AG04450 (cell line): ENCODE results near the gene RIBC2. TPM values are rescaled to one million over a fixed set of nuclear protein-coding genes. Genes with fewer than 3 reads are reported as not detected.

Experiments
- CTCF ChIA-PET: fragments of 300-600, 350-600 bp; formaldehyde crosslinking; extraction: SDS; loops from one replicate; lab custom pipeline; 2022; ENCODE audit warnings: antibody characterized with exemption, inconsistent platforms; lab: Charles Lee
- POLR2A ChIA-PET: fragments of 350-600 bp; formaldehyde crosslinking; extraction: SDS; loops from one replicate; lab custom pipeline; 2021; ENCODE audit warnings: antibody characterized with exemption, inconsistent platforms; lab: Yijun Ruan, JAX
- DNase-seq: peaks from one replicate; pipeline ENCODE4 v3.0.0-alpha.2; 2011; ENCODE audit warnings: low read depth, low spot score
- H3K27ac ChIP-seq: one replicate; pipeline ENCODE4 v1.5.1; 2012; ENCODE audit warnings: low read depth, low read length, control low read depth
- H3K27me3 ChIP-seq: one replicate; pipeline ENCODE4 v1.6.0; 2012; ENCODE audit warnings: low read length; ENCODE audit not compliant: control insufficient read depth, insufficient read depth
- H3K4me3 ChIP-seq: 2 replicates; pipeline ENCODE4 v1.5.1; 2011; ENCODE audit warnings: mild to moderate bottlenecking, low read depth, low read length, control low read depth
- H3K9me3 ChIP-seq: 2 replicates; pipeline ENCODE4 v1.5.1; 2012; ENCODE audit warnings: low read length; ENCODE audit not compliant: control insufficient read depth, insufficient read depth
- polyA plus RNA-seq: library from polyadenylated mRNA; depleted of rRNA; stranded (reverse); fragments of >200 nt; gene quantifications from 2 replicates; pipeline ENCODE4 v1.2.3, GENCODE V29; 2011; rRNA removed
- TF ChIP-seq, protein P1 (sequence below): IDR thresholded peaks from 2 replicates; pipeline ENCODE4 v1.5.1; 2011; ENCODE audit warnings: low read depth, low read length, control low read depth, inconsistent platforms

The RIBC2 gene
- polyA plus RNA-seq, 1 experiment: 0.20 TPM

DNA sequence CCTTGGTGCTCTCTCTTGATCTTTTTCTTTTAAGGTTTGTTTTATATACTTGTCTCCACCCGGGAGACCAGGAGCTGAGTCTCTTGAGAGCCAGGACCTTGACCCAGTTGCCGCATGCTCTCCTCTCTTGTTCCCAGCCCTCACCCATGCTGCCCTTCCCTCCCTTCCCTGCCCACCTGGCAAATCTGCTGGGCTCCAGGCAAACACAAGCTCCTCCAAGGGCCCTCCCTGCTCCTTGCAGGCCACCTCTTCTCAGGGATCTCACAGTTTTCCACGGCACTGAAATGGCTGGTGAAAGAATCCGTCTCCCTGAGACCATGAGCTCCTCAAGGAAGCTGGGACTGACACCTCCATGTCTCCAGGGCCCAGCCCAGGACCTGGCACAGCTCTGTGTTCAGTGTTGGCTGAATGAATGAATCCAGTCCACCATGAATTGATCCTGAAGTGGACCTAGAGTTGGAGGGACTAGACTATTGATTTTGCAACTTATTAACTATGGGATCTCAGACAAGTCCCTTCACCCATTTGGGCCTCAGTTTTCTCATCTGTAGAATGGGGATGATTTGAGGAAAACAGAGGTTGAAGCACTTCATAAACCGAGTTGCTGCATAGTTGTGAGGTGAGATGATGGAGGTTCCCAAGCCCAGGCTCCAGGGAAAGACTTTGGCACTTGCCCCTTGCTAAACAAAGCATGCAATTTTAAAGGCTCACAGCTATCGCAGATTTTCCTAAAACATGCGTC lies 64.0 kb downstream of the RIBC2 start:
- CTCF ChIA-PET: interaction anchor here (0.7 kb wide), 1 partner anchor 482 kb away, joined by 3 read pairs; no protein-coding TSS in a partner anchor
- TF ChIP-seq, protein P1, sequence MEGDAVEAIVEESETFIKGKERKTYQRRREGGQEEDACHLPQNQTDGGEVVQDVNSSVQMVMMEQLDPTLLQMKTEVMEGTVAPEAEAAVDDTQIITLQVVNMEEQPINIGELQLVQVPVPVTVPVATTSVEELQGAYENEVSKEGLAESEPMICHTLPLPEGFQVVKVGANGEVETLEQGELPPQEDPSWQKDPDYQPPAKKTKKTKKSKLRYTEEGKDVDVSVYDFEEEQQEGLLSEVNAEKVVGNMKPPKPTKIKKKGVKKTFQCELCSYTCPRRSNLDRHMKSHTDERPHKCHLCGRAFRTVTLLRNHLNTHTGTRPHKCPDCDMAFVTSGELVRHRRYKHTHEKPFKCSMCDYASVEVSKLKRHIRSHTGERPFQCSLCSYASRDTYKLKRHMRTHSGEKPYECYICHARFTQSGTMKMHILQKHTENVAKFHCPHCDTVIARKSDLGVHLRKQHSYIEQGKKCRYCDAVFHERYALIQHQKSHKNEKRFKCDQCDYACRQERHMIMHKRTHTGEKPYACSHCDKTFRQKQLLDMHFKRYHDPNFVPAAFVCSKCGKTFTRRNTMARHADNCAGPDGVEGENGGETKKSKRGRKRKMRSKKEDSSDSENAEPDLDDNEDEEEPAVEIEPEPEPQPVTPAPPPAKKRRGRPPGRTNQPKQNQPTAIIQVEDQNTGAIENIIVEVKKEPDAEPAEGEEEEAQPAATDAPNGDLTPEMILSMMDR: no peak
- no peaks in the 10 kb centered on the region for H3K27me3 ChIP-seq
- POLR2A ChIA-PET: interaction anchor here (0.9 to 1.4 kb wide), 2 partner anchors 9 to 20 kb away, joined by 3 read pairs; no protein-coding TSS in a partner anchor
- no peak for DNase-seq
- peak overlapping the region; percentile 75 for H3K27ac ChIP-seq
- H3K9me3 ChIP-seq: no peaks in the 10 kb centered on the region; the same call in none of the 2 replicates
- no peak overlapping the region for H3K4me3 ChIP-seq

DNA sequence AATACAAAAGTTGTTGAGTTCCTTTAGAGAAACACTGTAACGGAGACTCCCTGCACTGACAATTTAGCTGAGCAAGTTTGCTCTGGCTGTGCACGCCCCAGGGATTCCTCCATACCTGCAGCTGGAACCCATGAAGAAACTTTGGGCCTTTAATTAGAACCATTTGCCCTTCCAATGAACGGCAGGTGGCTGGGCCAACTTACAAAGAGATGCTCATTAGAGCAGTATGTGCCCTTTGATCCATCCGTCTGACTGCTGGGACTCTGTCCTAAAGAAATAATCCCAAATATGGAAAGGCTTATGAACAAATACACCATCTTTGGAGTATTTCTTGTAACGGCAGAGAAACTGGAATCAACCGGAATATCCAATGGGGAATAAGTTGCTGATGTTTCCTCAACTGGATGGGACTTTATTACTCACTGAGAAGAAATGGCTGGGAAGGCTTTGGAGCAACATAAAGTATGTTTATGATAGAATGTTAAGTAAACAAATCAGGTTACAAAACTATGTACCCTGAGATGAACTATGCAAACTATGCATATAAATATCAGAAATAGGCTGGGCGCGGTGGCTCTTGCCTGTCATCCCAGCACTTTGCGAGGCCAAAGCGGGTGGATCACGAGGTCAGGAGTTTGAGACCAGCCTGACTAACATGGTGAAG lies 64.7 kb downstream of the RIBC2 start:
- ChIA-PET CTCF (interaction anchor here (0.7 kb wide), 1 partner anchor 481 kb away, joined by 3 read pairs; no protein-coding TSS in a partner anchor), POLR2A (interaction anchor here (0.6 to 1.4 kb wide), 3 partner anchors 9 to 336 kb away, joined by 3 read pairs; no protein-coding TSS in a partner anchor)
- peak; percentile 89 for DNase-seq
- TF ChIP-seq, protein P1: no peak
- H3K9me3 ChIP-seq: no peaks in the 10 kb centered on the region; the same call in none of the 2 replicates
- H3K27me3 ChIP-seq: no peaks in the 10 kb centered on the region
- peak overlapping the region; percentile 83 for H3K27ac ChIP-seq
- no peak overlapping the region for H3K4me3 ChIP-seq

DNA sequence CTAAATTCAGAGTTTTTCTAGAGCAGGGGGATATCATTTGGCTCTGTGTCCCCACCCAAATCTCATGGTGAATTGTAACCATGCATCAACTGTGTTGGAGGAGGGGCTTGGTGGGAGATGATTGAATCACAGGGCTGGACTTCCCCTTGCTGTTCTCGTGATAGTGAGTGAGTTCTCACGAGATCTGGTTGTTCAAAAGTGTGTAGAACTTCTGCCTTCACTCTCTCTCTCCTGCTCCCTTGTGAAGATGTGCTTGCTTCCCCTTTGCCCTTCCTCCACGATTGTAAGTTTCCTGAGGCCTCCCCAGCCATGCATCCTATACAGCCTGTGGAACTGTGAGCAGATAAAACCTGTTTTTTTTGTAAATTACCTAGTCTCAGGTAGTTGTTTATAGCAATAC lies 67.2 kb downstream of the RIBC2 start:
- H3K27me3 ChIP-seq: no peaks in the 10 kb centered on the region
- DNase-seq: no peak
- H3K9me3 ChIP-seq: no peaks in the 10 kb centered on the region; the same call in none of the 2 replicates
- TF ChIP-seq, protein P1: no peak
- no peak overlapping the region for H3K27ac ChIP-seq
- H3K4me3 ChIP-seq: no peak overlapping the region
- CTCF ChIA-PET: interaction anchor here (1.2 kb wide), 1 partner anchor 13 kb away, joined by 3 read pairs; no protein-coding TSS in a partner anchor
- POLR2A ChIA-PET: no interaction called here

DNA sequence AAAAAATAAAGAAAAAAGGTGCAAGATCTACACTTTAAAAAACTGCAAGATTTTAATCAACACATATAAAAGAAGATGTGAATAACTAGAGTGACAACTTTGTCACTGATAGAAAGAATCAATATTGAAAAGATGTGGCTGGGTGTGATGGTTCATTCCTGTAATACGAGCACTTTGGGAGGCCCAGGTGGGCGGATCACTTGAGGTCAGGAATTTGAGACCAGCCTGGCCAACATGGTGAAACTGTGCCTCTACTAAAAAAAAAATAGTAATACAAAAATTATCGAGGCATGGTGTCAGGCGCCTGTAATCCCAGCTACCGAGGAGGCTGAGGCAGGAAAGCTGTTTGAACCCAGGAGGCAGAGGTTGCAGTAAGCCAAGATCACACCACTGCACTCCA lies 68.2 kb downstream of the RIBC2 start:
- no peak overlapping the region for H3K4me3 ChIP-seq
- TF ChIP-seq, protein P1: no peak
- CTCF ChIA-PET: interaction anchor here (0.7 to 1.2 kb wide), 2 partner anchors 10 to 12 kb away, joined by 3 to 7 read pairs; no protein-coding TSS in a partner anchor
- POLR2A ChIA-PET: interaction anchor here (0.7 kb wide), 1 partner anchor 110 kb away, joined by 3 read pairs; no protein-coding TSS in a partner anchor
- no peaks in the 10 kb centered on the region for H3K27me3 ChIP-seq
- H3K9me3 ChIP-seq: no peaks in the 10 kb centered on the region; the same call in 1 of the 2 replicates
- DNase-seq: no peak
- no peak overlapping the region for H3K27ac ChIP-seq

Other genes with a start within 250 kb of the RIBC2 start
- 13.9 and 14.2 TPM in 2 replicates for gene NUP50, start 249.8 kb upstream of the RIBC2 start, polyA plus RNA-seq
- 49.4 and 58.0 TPM in 2 replicates for gene KIAA0930, start 172.8 kb upstream of the RIBC2 start, polyA plus RNA-seq
- gene UPK3A, start 128.7 kb upstream of the RIBC2 start, polyA plus RNA-seq: not detected in 2 replicates
- 22.6 and 23.3 TPM in 2 replicates for gene FAM118A, start 103.8 kb upstream of the RIBC2 start, polyA plus RNA-seq
- not detected in 2 replicates for gene SMC1B, start 94 bp upstream of the RIBC2 start, polyA plus RNA-seq
- 241 and 314 TPM in 2 replicates for gene FBLN1, start 89.2 kb downstream of the RIBC2 start, polyA plus RNA-seq